Endodermal cell (in vitro differentiated cells): Measurements from ENCODE around the gene ACAP3. TPM values are rescaled to one million over a fixed set of nuclear protein-coding genes. Genes with fewer than 3 reads are reported as not detected.
A peak's percentile ranks its signal among the peaks of the same experiment; 100 is the strongest.

Source experiments
- DNase-seq: peaks from one replicate; pipeline ENCODE4 v3.0.0-alpha.2; 2017
- H3K27ac ChIP-seq: 2 replicates; pipeline ENCODE4 v1.5.1; 2013; ENCODE audit warnings: mild to moderate bottlenecking, low read depth, low read length, moderate library complexity
- H3K27me3 ChIP-seq: 2 replicates; pipeline ENCODE4 v1.6.1; 2013; ENCODE audit warnings: mild to moderate bottlenecking, low read length, moderate library complexity; ENCODE audit not compliant: insufficient read depth, control insufficient read depth, poor library complexity, severe bottlenecking
- H3K36me3 ChIP-seq: 2 replicates; pipeline ENCODE4 v1.7.0; 2013; ENCODE audit warnings: mild to moderate bottlenecking, low read length, moderate library complexity; ENCODE audit not compliant: control insufficient read depth, insufficient read depth
- H3K4me1 ChIP-seq: one replicate; pipeline ENCODE4 v1.7.0; 2013; ENCODE audit warnings: low read length; ENCODE audit not compliant: control insufficient read depth, insufficient read depth
- H3K4me3 ChIP-seq: 2 replicates; pipeline ENCODE4 v1.5.1; 2013; ENCODE audit warnings: mild to moderate bottlenecking, low read length, moderate library complexity
- H3K9ac ChIP-seq: 2 replicates; pipeline ENCODE4 v1.6.1; 2013; ENCODE audit warnings: mild to moderate bottlenecking, low read length, moderate library complexity; ENCODE audit not compliant: poor library complexity, severe bottlenecking; ENCODE audit errors: extremely low read depth
- H3K9me3 ChIP-seq: 2 replicates; pipeline ENCODE4 v1.6.1; 2013; ENCODE audit warnings: mild to moderate bottlenecking, low read length, moderate library complexity; ENCODE audit not compliant: control insufficient read depth
- H3K27ac Mint-ChIP-seq: 2 replicates; pipeline ENCODE4 v1.8.0; 2020; ENCODE audit warnings: mixed read lengths
- H3K27me3 Mint-ChIP-seq: 2 replicates; pipeline ENCODE4 v1.8.0; 2021; ENCODE audit warnings: mild to moderate bottlenecking, mixed read lengths; ENCODE audit not compliant: insufficient read depth
- H3K36me3 Mint-ChIP-seq: 2 replicates; pipeline ENCODE4 v1.8.0; 2020; ENCODE audit warnings: low read depth, mixed read lengths
- H3K4me1 Mint-ChIP-seq: 2 replicates; pipeline ENCODE4 v1.8.0; 2020; ENCODE audit warnings: mixed read lengths
- H3K4me3 Mint-ChIP-seq: 2 replicates; pipeline ENCODE4 v1.8.0; 2020; ENCODE audit warnings: mild to moderate bottlenecking, moderate library complexity, mixed read lengths
- H3K9me3 Mint-ChIP-seq: 2 replicates; pipeline ENCODE4 v1.8.0; 2020; ENCODE audit warnings: mild to moderate bottlenecking, mixed read lengths
- CTCF ChIP-seq: fragments of 200-600 bp; sonication (generic); conservative IDR thresholded peaks from 2 replicates; pipeline ENCODE4 v1.5.0; 2021; ENCODE audit warnings: antibody characterized with exemption, mild to moderate bottlenecking
- WGBS, 2 experiments: methylation state at CpG; one replicate each; pipeline versions ENCODE4 v1.1.5 to v1.1.7; 2013; ENCODE audit warnings: missing lambda C conversion rate in 2 of 2, mixed read lengths in 1 of 2; ENCODE audit not compliant: insufficient coverage in 1 of 2, insufficient read length in 1 of 2; 5-methylcytosine and 5-hydroxymethylcytosine counted together
- total RNA-seq, 2 donors: library from RNA; stranded (reverse); fragmentation: NEBNext Ultra II Directional in 1 of 2; extraction: Animal tissue kit (Norgen Biotek cat#: 25700) in 1 of 2; gene quantifications; 2 replicates in 1 of 2; 3 replicates in 1 of 2; pipeline ENCODE4 v1.2.1, GENCODE V29; 2021

The ACAP3 gene
- total RNA-seq, 2 donors from 2014 or later: 36.8 to 43.5 TPM

DNA sequence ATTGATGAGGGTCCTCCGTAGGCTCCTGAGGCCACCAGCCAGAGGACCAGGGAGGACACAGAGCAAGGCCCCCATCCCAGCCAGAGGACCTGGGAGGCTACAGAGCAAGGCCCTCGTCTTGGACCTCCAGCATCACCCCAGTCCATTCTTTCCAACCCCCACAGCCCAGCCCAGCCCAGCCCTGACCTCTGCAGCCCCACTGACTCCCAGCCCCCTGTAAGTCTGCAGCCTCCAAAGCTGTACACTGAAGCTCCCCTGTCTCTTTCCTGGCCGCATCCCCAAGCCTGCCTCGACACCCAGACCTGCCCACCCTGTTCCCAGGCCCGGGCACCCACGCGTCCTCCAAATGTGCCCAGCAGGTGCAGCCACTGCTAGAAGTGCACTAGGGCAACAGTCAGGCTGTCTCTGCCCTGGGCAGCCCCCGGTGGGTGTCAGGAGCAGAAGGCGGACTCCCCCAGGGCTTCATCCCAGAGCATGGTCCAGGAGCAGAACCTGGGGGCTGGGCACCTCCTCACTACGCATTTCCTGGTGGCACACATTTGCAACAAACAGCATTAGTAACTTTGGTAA is 39.4 kb upstream of the ACAP3 start:
- Mint-ChIP-seq H3K9me3 (no peaks in the 10 kb centered on the region), H3K27me3 (no peaks in the 10 kb centered on the region), H3K27ac (no peak overlapping the region), H3K4me1 (peaks cover 3% of the 10 kb centered on the region), H3K36me3 (no peaks in the 10 kb centered on the region), H3K4me3 (peak overlapping the region; percentile 67)
- H3K4me1 ChIP-seq: peaks cover 5% of the 10 kb centered on the region
- no peak for DNase-seq
- no peaks in the 10 kb centered on the region for H3K27me3 ChIP-seq
- no peaks in the 10 kb centered on the region for H3K36me3 ChIP-seq
- H3K9ac ChIP-seq: no peak overlapping the region
- no peak overlapping the region for H3K27ac ChIP-seq
- WGBS, 2 experiments: 93 to 100% methylated on average over 6 to 10 of the region's 10 CpGs
- peak overlapping the region; percentile 90 for H3K4me3 ChIP-seq
- TF ChIP-seq CTCF: no peak
- H3K9me3 ChIP-seq: no peaks in the 10 kb centered on the region

DNA sequence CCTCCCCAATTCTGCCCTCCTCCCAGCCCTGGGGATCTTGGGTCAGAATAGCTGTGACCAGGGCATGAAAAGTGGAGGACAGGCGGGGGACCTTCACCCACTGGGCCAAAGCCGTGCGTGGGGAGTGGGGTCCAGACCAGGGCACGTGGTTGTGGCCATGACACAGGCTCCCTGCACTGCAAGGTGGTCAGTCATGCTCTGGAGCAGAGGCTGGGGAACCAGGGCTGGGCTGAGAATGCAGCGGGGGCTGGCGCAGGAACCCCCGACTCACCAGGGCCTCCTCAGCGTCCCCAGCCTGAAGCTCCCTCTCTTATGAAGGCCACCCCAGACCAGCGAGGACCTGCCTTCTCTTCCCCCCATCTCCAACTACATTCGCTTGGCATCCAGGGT is 38.8 kb upstream of the ACAP3 start:
- Histone ChIP-seq H3K4me3 (no peak overlapping the region), H3K27ac (no peak overlapping the region), H3K9me3 (no peaks in the 10 kb centered on the region), H3K4me1 (peaks cover 5% of the 10 kb centered on the region), H3K27me3 (no peaks in the 10 kb centered on the region), H3K36me3 (peaks cover 1% of the 10 kb centered on the region), H3K9ac (no peak overlapping the region)
- H3K36me3 Mint-ChIP-seq: peaks cover under 1% of the 10 kb centered on the region
- no peak overlapping the region for H3K27ac Mint-ChIP-seq
- DNase-seq: no peak
- no peaks in the 10 kb centered on the region for H3K9me3 Mint-ChIP-seq
- TF ChIP-seq CTCF: no peak
- WGBS, 2 experiments: 92 to 98% methylated on average over 8 to 10 of the region's 10 CpGs
- peaks cover 2% of the 10 kb centered on the region for H3K4me1 Mint-ChIP-seq
- no peaks in the 10 kb centered on the region for H3K27me3 Mint-ChIP-seq
- peak overlapping the region; percentile 67 for H3K4me3 Mint-ChIP-seq

DNA sequence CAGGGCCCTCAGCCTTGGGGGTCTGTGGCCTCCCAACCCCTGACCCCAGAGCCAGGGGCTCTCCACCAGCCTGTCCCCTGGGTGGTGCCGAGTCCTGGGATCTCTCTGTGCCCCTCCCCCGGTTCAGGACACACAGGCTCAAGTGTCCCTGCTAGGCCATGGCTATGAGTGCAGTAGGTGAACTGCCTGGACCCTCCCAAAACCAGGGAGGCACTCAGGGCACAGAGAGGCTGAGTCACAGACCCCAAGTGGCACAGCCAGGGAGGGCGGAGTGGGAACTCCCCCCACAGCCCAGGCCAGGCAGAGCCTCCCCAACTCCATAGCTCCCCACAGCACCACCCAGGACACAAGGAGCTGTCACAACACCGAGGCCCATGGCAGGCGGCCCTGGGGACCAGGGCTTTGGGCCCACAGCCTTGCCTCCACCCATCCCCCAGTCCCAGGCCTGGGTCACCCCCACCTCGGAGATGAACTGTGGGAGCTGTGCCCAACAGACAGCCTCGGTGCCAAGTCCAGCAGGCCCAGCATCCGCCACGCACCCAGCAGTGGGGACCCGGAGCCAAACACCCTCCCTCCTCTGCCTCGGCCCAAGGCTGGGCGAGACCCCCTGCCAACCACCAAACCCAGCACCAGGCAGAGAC is 38.2 kb upstream of the ACAP3 start:
- H3K27ac ChIP-seq: no peak overlapping the region
- H3K4me3 Mint-ChIP-seq: no peak overlapping the region
- no peak for TF ChIP-seq CTCF

More for the DNA sequence above, 38.2 kb upstream of the ACAP3 start:
- Histone ChIP-seq H3K4me1 (peaks cover 5% of the 10 kb centered on the region), H3K9me3 (no peaks in the 10 kb centered on the region), H3K4me3 (no peak overlapping the region), H3K36me3 (peaks cover 6% of the 10 kb centered on the region), H3K27me3 (no peaks in the 10 kb centered on the region), H3K9ac (no peak overlapping the region)
- DNase-seq: no peak
- Mint-ChIP-seq H3K27me3 (no peaks in the 10 kb centered on the region), H3K4me1 (peaks cover 2% of the 10 kb centered on the region), H3K36me3 (peaks cover 5% of the 10 kb centered on the region), H3K9me3 (no peaks in the 10 kb centered on the region), H3K27ac (no peak overlapping the region)
- WGBS, 2 experiments: 96 to 98% methylated on average over 11 to 12 of the region's 12 CpGs
